Neural cell (in vitro differentiated cells): ENCODE results near the gene BRDT. TPM values are rescaled to one million over a fixed set of nuclear protein-coding genes. Genes with fewer than 3 reads are reported as not detected.

Experiments
- H2AFZ ChIP-seq: fragments of 200-600, 300-800 bp; sonication (generic), shearing (Covaris generic); 2 replicates; pipeline ENCODE4 v1.6.0; 2014; ENCODE audit warnings: low read depth, mild to moderate bottlenecking, antibody characterized with exemption, low read length, moderate library complexity
- H3F3A ChIP-seq: fragments of 200-600 bp; shearing (Covaris generic); 2 replicates; pipeline ENCODE4 v1.6.1; 2016; ENCODE audit warnings: mild to moderate bottlenecking, moderate library complexity, mixed read lengths, antibody characterized with exemption, low read length; ENCODE audit not compliant: insufficient read depth, poor library complexity, severe bottlenecking
- H3K27ac ChIP-seq: fragments of 200-600, 300-800 bp; sonication (generic), shearing (Covaris generic); 2 replicates; pipeline ENCODE4 v1.5.1; 2014; ENCODE audit warnings: mild to moderate bottlenecking, low read length, moderate library complexity
- H3K27me3 ChIP-seq: fragments of 300-800, 200-600 bp; sonication (generic), shearing (Covaris generic); 2 replicates; pipeline ENCODE4 v1.6.0; 2014; ENCODE audit warnings: mild to moderate bottlenecking, low read depth, low read length, moderate library complexity; ENCODE audit not compliant: insufficient read depth
- H3K36me3 ChIP-seq: fragments of 300-800, 200-600 bp; sonication (generic), shearing (Covaris generic); 2 replicates; pipeline ENCODE4 v1.5.1; 2014; ENCODE audit warnings: mild to moderate bottlenecking, antibody characterized with exemption, low read length, moderate library complexity; ENCODE audit not compliant: insufficient read depth
- H3K4me2 ChIP-seq: fragments of 300-800, 200-600 bp; sonication (generic), shearing (Covaris generic); 2 replicates; pipeline ENCODE4 v1.6.0; 2014; ENCODE audit warnings: mild to moderate bottlenecking, low read length
- H3K4me3 ChIP-seq: fragments of 300-800, 200-600 bp; sonication (generic), shearing (Covaris generic); 2 replicates; pipeline ENCODE4 v1.5.1; 2014; ENCODE audit warnings: mild to moderate bottlenecking, low read length, moderate library complexity
- H3K79me2 ChIP-seq: fragments of 200-600 bp; shearing (Covaris generic); replicated peaks from 2 replicates; pipeline ENCODE4 v1.6.0; 2014; ENCODE audit warnings: mild to moderate bottlenecking, low read length, moderate library complexity; ENCODE audit not compliant: insufficient read depth
- H3K9ac ChIP-seq: fragments of 300-800, 200-600 bp; sonication (generic), shearing (Covaris generic); 2 replicates; pipeline ENCODE4 v1.6.1; 2016; ENCODE audit warnings: mild to moderate bottlenecking, low read length, mixed read lengths
- H3K9me2 ChIP-seq: fragments of 200-600 bp; shearing (Covaris generic); 2 replicates; pipeline ENCODE4 v1.6.1; 2016; ENCODE audit warnings: mild to moderate bottlenecking, low read length, mixed read lengths; ENCODE audit not compliant: insufficient read depth
- H3K9me3 ChIP-seq: fragments of 200-600, 300-800 bp; sonication (generic), shearing (Covaris generic); 2 replicates; pipeline ENCODE4 v1.6.1; 2016; ENCODE audit warnings: mild to moderate bottlenecking, mixed run types, low read length, moderate library complexity, mixed read lengths
- H4K20me1 ChIP-seq: fragments of 200-600 bp; shearing (Covaris generic); 2 replicates; pipeline ENCODE4 v1.6.1; 2016; ENCODE audit warnings: mild to moderate bottlenecking, mixed run types; ENCODE audit not compliant: insufficient read depth
- CTCF ChIP-seq: fragments of 450-650 bp; IDR thresholded peaks from 2 replicates; pipeline ENCODE4 v1.5.1; 2014; ENCODE audit warnings: antibody characterized with exemption, mild to moderate bottlenecking, moderate library complexity; ENCODE audit not compliant: poor library complexity, severe bottlenecking
- EP300 ChIP-seq: fragments of 450-650 bp; conservative IDR thresholded peaks from 2 replicates; pipeline ENCODE4 v1.6.1; 2014; ENCODE audit warnings: antibody characterized with exemption, mild to moderate bottlenecking, moderate library complexity; ENCODE audit not compliant: poor library complexity, severe bottlenecking
- EZH2 ChIP-seq: fragments of 200-600, 300-800 bp; shearing (Covaris generic), sonication (generic); IDR thresholded peaks from 2 replicates; pipeline ENCODE4 v1.6.1; 2014; ENCODE audit warnings: antibody characterized with exemption, low read length, borderline replicate concordance, mild to moderate bottlenecking; ENCODE audit not compliant: insufficient read depth, poor library complexity, severe bottlenecking
- MXI1 ChIP-seq: fragments of 450-650 bp; conservative IDR thresholded peaks from 2 replicates; pipeline ENCODE4 v1.6.1; 2014; ENCODE audit warnings: antibody characterized with exemption, mild to moderate bottlenecking; ENCODE audit not compliant: poor library complexity, severe bottlenecking
- POLR2AphosphoS5 ChIP-seq: IDR thresholded peaks from 2 replicates; pipeline ENCODE4 v1.6.1; 2012
- RAD21 ChIP-seq: fragments of 450-650 bp; conservative IDR thresholded peaks from 2 replicates; pipeline ENCODE4 v1.6.1; 2014; ENCODE audit warnings: antibody characterized with exemption, mild to moderate bottlenecking, moderate library complexity
- REST ChIP-seq: IDR thresholded peaks from 2 replicates; pipeline ENCODE4 v1.6.1; 2012; ENCODE audit warnings: borderline replicate concordance
- SMC3 ChIP-seq: fragments of 450-650 bp; conservative IDR thresholded peaks from 2 replicates; pipeline ENCODE4 v1.6.1; 2014; ENCODE audit warnings: antibody characterized with exemption, mild to moderate bottlenecking, moderate library complexity; ENCODE audit not compliant: poor library complexity
- TAF1 ChIP-seq: IDR thresholded peaks from 2 replicates; pipeline ENCODE4 v1.6.1; 2012; ENCODE audit warnings: low read depth
- polyA minus RNA-seq: library from RNA; depleted of rRNA, polyadenylated mRNA; stranded (reverse); fragments of >200 nt; gene quantifications from 2 replicates; pipeline ENCODE4 v1.2.3, GENCODE V29; 2014
- polyA plus RNA-seq: library from polyadenylated mRNA; depleted of rRNA; stranded (reverse); fragments of >200 nt; gene quantifications from 2 replicates; pipeline ENCODE4 v1.2.3, GENCODE V29; 2014

Gene BRDT
- not detected in 2 replicates for polyA plus RNA-seq
- polyA minus RNA-seq, result not detected in 2 replicates

- no peaks in the 10 kb centered on the region for H3K79me2 ChIP-seq
- TF ChIP-seq EZH2 (no peak), REST (no peak), SMC3 (no peak), TAF1 (no peak)
- H3F3A ChIP-seq, result no peaks in the 10 kb centered on the region
- no peak within 1 kb of the TSS for H3K4me2 ChIP-seq
- no peak within 1 kb of the TSS for H3K4me3 ChIP-seq
- no peak within 1 kb of the TSS for H3K9ac ChIP-seq
- H3K9me2 ChIP-seq, result no peaks in the 10 kb centered on the region
- no peaks in the 10 kb centered on the region for H3K27me3 ChIP-seq
- H3K9me3 ChIP-seq, result no peaks in the 10 kb centered on the region
- no peaks in the 10 kb centered on the region for H4K20me1 ChIP-seq
- H2AFZ ChIP-seq, result no peak within 1 kb of the TSS
- H3K36me3 ChIP-seq, result no peaks in the 10 kb centered on the region
- no peak within 1 kb of the TSS for H3K27ac ChIP-seq
Observed at GRCh38 chr1:91949356-91949699, at the start of gene BRDT. BRDT (plus strand) TSS chr1:91949401; CDS start chr1:91962755, 13,354 bp downstream.

GRCh38 chr1:91900562-91900961 is 48.6 kb upstream of the BRDT start:
- no peak overlapping the region for H3K9ac ChIP-seq
- H3K27me3 ChIP-seq, result no peaks in the 10 kb centered on the region
- H3K4me2 ChIP-seq, result no peak overlapping the region
- no peaks in the 10 kb centered on the region for H3K9me2 ChIP-seq
- no peak overlapping the region for H3K4me3 ChIP-seq
- no peaks in the 10 kb centered on the region for H3K9me3 ChIP-seq
- no peak for TF ChIP-seq RAD21
- no peak for TF ChIP-seq EZH2
- TF ChIP-seq MXI1, result no peak
- TF ChIP-seq TAF1, result no peak
- TF ChIP-seq POLR2AphosphoS5, result no peak
- no peak for TF ChIP-seq EP300
- no peak for TF ChIP-seq REST
- TF ChIP-seq CTCF, result no peak
- no peak for TF ChIP-seq SMC3
- H3F3A ChIP-seq, result no peaks in the 10 kb centered on the region
- H3K36me3 ChIP-seq, result no peaks in the 10 kb centered on the region
- no peaks in the 10 kb centered on the region for H4K20me1 ChIP-seq
- H2AFZ ChIP-seq, result no peak overlapping the region
- H3K27ac ChIP-seq, result no peak overlapping the region
- H3K79me2 ChIP-seq, result no peaks in the 10 kb centered on the region
